K562 (cell line): ENCODE data around the gene HMOX2. TPM values are rescaled to one million over a fixed set of nuclear protein-coding genes. Genes with fewer than 3 reads are reported as not detected.

Experiments used
- CREM ChIP-seq: IDR thresholded peaks from 2 replicates; pipeline ENCODE4 v1.6.1; 2014; ENCODE audit warnings: antibody characterized with exemption, low read depth
- ETV1 ChIP-seq: fragments of 450-650 bp; conservative IDR thresholded peaks from 2 replicates; pipeline ENCODE4 v1.6.1; 2016; ENCODE audit warnings: missing genetic modification characterization, control low read depth, low read depth, missing compliant biosample characterization
- HIVEP1 ChIP-seq: fragments of 250-450 bp; sonication (Bioruptor Pico); IDR thresholded peaks from 2 replicates; pipeline ENCODE4 v1.4.0; 2020; ENCODE audit warnings: mild to moderate bottlenecking
- NEUROD1 ChIP-seq: fragments of 150-350 bp; IDR thresholded peaks from 2 replicates; pipeline ENCODE4 v1.6.1; 2014; ENCODE audit warnings: borderline replicate concordance, low read length, low read depth; ENCODE audit not compliant: partially characterized antibody
- NFRKB ChIP-seq: fragments of 450-650 bp; IDR thresholded peaks from 2 replicates; pipeline ENCODE4 v1.6.1; 2016; ENCODE audit warnings: low read depth
- STAT5A ChIP-seq: IDR thresholded peaks from 2 replicates; pipeline ENCODE4 v1.6.1; 2012; ENCODE audit warnings: low read length, inconsistent platforms, borderline replicate concordance
- ZNF239 ChIP-seq: fragments of 250-450 bp; sonication (Bioruptor Pico); IDR thresholded peaks from 2 replicates; pipeline ENCODE4 v1.4.0; 2020; ENCODE audit warnings: mild to moderate bottlenecking
- ZNF584 ChIP-seq: fragments of 200-800 bp; sonication (Bioruptor generic); IDR thresholded peaks from 2 replicates; pipeline ENCODE4 v1.6.1; 2016; ENCODE audit warnings: low read depth, mild to moderate bottlenecking, missing genetic modification characterization, missing compliant biosample characterization
- ZNF592 ChIP-seq: fragments of 450-650 bp; IDR thresholded peaks from 2 replicates; pipeline ENCODE4 v1.6.1; 2017; ENCODE audit warnings: antibody characterized with exemption, mild to moderate bottlenecking
- ZNF655 ChIP-seq: fragments of 250-450 bp; sonication (Bioruptor Pico); IDR thresholded peaks from 2 replicates; pipeline ENCODE4 v1.5.0; 2021
- polyA plus RNA-seq, 8 experiments: library from polyadenylated mRNA; depleted of rRNA in 4 of 8; stranded (reverse) in 5 of 8; unstranded in 3 of 8; fragments of >200 nt; fragmentation: Nextera tagmentation in 2 of 8; fragmentation: Illumina TruSeq in 1 of 8; extraction: Ambion mirVana in 2 of 8; extraction: Trizol in 1 of 8; gene quantifications; 2 replicates each; pipeline versions ENCODE4 v1.2.1 to v1.2.3, GENCODE V29; 2011 to 2014; ENCODE audit warnings: inconsistent platforms in 1 of 8, missing spikeins in 1 of 8
- total RNA-seq, 7 experiments: library from RNA; depleted of rRNA in 6 of 7; stranded (reverse); fragments of >200 nt in 6 of 7; fragmentation: Illumina TruSeq in 2 of 7; extraction: Trizol in 2 of 7; gene quantifications; 2 replicates each; pipeline versions ENCODE4 v1.2.1 to v1.2.3, GENCODE V29; 2011 to 2021; ENCODE audit warnings: low replicate concordance in 1 of 7

HMOX2 gene
- total and polyA plus RNA-seq, 9 of the 15 experiments (the other 6 are each of a cell fraction or from before 2014, with no cell fraction given): 26.8 to 87.4 (median 57.4) TPM

- TF ChIP-seq ZNF592 (peak; percentile 85), NFRKB (no peak), NEUROD1 (no peak), ZNF239 (CRISPR knock-in tag) (peak; percentile 73), STAT5A (no peak), CREM (no peak), ETV1 (peak; percentile 49; the same call in 1 of the 2 replicates), ZNF655 (no peak), ZNF584 (CRISPR knock-in tag) (peak; percentile 97), HIVEP1 (peak; percentile 91)
Measured at GRCh38 chr16:4450931-4451519, 25.2 kb upstream of the HMOX2 start (continued).
